H1 (cell line): ENCODE data around the gene GABRB2. TPM values are rescaled to one million over a fixed set of nuclear protein-coding genes. Genes with fewer than 3 reads are reported as not detected.
A peak's percentile ranks its signal among the peaks of the same experiment; 100 is the strongest.

Experiments
- CTCF ChIA-PET: fragments of 300-600 bp; sonication (Branson Sonifier 250); formaldehyde crosslinking; loops from one replicate; lab custom pipeline; 2021; ENCODE audit not compliant: partially characterized antibody; lab: Charles Lee
- POLR2A ChIA-PET: fragments of 300-600 bp; sonication (Branson Sonifier 250); formaldehyde crosslinking; loops from one replicate; lab custom pipeline; 2021; ENCODE audit warnings: inconsistent platforms; ENCODE audit not compliant: partially characterized antibody; lab: Charles Lee
- DNase-seq, 2 experiments: peaks; one replicate each; pipeline versions ENCODE4 v3.0.0 to v3.0.0-alpha.2; 2010 to 2022; ENCODE audit warnings: low spot score in 2 of 2, low read depth in 1 of 2, mixed read lengths in 1 of 2
- FAIRE-seq: peaks from 2 replicates; lab custom pipeline; 2011; peaks lifted over from hg19 to GRCh38; lab: Jason Lieb, UNC
- H2AFZ ChIP-seq: 2 replicates; pipeline ENCODE4 v1.8.1; 2012; ENCODE audit warnings: low read length, inconsistent platforms
- H2AK5ac ChIP-seq: 2 replicates; pipeline ENCODE4 v1.6.1; 2013; ENCODE audit warnings: low read depth, low read length
- H2BK120ac ChIP-seq: replicated peaks from 2 replicates; pipeline ENCODE3; 2013; ENCODE audit warnings: low read depth, low read length, inconsistent platforms
- H2BK12ac ChIP-seq: 2 replicates; pipeline ENCODE4 v1.6.1; 2013; ENCODE audit warnings: low read depth, low read length
- H2BK15ac ChIP-seq: 2 replicates; pipeline ENCODE4 v1.6.1; 2013; ENCODE audit warnings: low read length
- H2BK20ac ChIP-seq: 2 replicates; pipeline ENCODE4 v1.6.1; 2013; ENCODE audit warnings: low read length
- H2BK5ac ChIP-seq: 2 replicates; pipeline ENCODE4 v1.6.1; 2013; ENCODE audit warnings: low read depth, low read length
- H3K14ac ChIP-seq: 2 replicates; pipeline ENCODE4 v1.6.1; 2013; ENCODE audit warnings: inconsistent platforms; ENCODE audit not compliant: insufficient read length
- H3K18ac ChIP-seq: 2 replicates; pipeline ENCODE4 v1.6.1; 2013; ENCODE audit warnings: low read length; ENCODE audit errors: extremely low read depth
- H3K23ac ChIP-seq: 2 replicates; pipeline ENCODE4 v1.6.1; 2013; ENCODE audit warnings: inconsistent platforms; ENCODE audit not compliant: insufficient read length
- H3K23me2 ChIP-seq: 2 replicates; pipeline ENCODE4 v1.6.1; 2013; ENCODE audit warnings: low read depth, low read length
- H3K27ac ChIP-seq: 2 replicates; pipeline ENCODE4 v1.6.1; 2011; ENCODE audit warnings: low read depth, low read length, inconsistent platforms
- H3K27me3 ChIP-seq, 4 experiments: replicated peaks in 1 of 4; 1 replicate in 1 of 4; 2 replicates in 3 of 4; pipeline versions ENCODE4 v1.6.1 to v1.8.1; 2011 to 2013; ENCODE audit warnings: low read length in 3 of 4, mild to moderate bottlenecking in 3 of 4, inconsistent platforms in 2 of 4, mixed read lengths in 2 of 4, moderate library complexity in 1 of 4; ENCODE audit not compliant: control insufficient read depth in 3 of 4, insufficient read depth in 3 of 4; ENCODE audit errors: extremely low read depth in 1 of 4
- H3K36me3 ChIP-seq, 4 experiments: 2 replicates each; pipeline versions ENCODE4 v1.6.1 to v1.8.1; 2011 to 2013; ENCODE audit warnings: mild to moderate bottlenecking in 4 of 4, low read length in 3 of 4, moderate library complexity in 2 of 4, control low read depth in 1 of 4, inconsistent platforms in 1 of 4; ENCODE audit not compliant: insufficient read depth in 4 of 4, control insufficient read depth in 2 of 4
- H3K4ac ChIP-seq: replicated peaks from 2 replicates; pipeline ENCODE3; 2013; ENCODE audit warnings: low read length, low read depth, mixed read lengths, inconsistent platforms; ENCODE audit not compliant: insufficient read length
- H3K4me1 ChIP-seq, 4 experiments: replicated peaks in 1 of 4; 1 replicate in 1 of 4; 2 replicates in 3 of 4; pipeline versions ENCODE4 v1.6.1 to v1.8.1; 2011 to 2013; ENCODE audit warnings: low read length in 3 of 4, inconsistent platforms in 2 of 4, mixed read lengths in 1 of 4; ENCODE audit not compliant: insufficient read depth in 4 of 4, control insufficient read depth in 3 of 4
- H3K4me2 ChIP-seq, 2 experiments: 2 replicates each; pipeline versions ENCODE4 v1.6.1 to v1.8.1; 2011 to 2013; ENCODE audit warnings: low read depth in 2 of 2, low read length in 2 of 2, control low read depth in 1 of 2, inconsistent platforms in 1 of 2, mild to moderate bottlenecking in 1 of 2; ENCODE audit not compliant: insufficient read depth in 1 of 2
- H3K4me3 ChIP-seq, 4 experiments: fragments of 200-600, 300-600 bp in 1 of 4; sonication (generic), shearing (Covaris generic), sonication (Bioruptor Twin) in 1 of 4; 2 replicates each; pipeline versions ENCODE4 v1.5.1 to v1.8.1; 2011 to 2016; ENCODE audit warnings: low read length in 4 of 4, low read depth in 3 of 4, control low read depth in 2 of 4, inconsistent platforms in 2 of 4, mild to moderate bottlenecking in 2 of 4, mixed read lengths in 1 of 4, moderate library complexity in 1 of 4; ENCODE audit not compliant: insufficient read depth in 2 of 4; ENCODE audit errors: extremely low read depth in 1 of 4
- H3K56ac ChIP-seq: replicated peaks from 2 replicates; pipeline ENCODE3; 2013; ENCODE audit warnings: low read depth, mild to moderate bottlenecking, mixed read lengths, low read length, inconsistent platforms; ENCODE audit not compliant: insufficient read length
- H3K79me1 ChIP-seq: 2 replicates; pipeline ENCODE4 v1.6.1; 2013; ENCODE audit warnings: low read depth, low read length, control low read depth
- H3K79me2 ChIP-seq, 2 experiments: 2 replicates each; pipeline versions ENCODE4 v1.6.1 to v1.8.1; 2012 to 2013; ENCODE audit warnings: low read length in 2 of 2, mild to moderate bottlenecking in 2 of 2, inconsistent platforms in 1 of 2; ENCODE audit not compliant: insufficient read depth in 2 of 2, control insufficient read depth in 1 of 2
- H3K9ac ChIP-seq, 4 experiments: replicated peaks in 1 of 4; 1 replicate in 1 of 4; 2 replicates in 3 of 4; pipeline versions ENCODE4 v1.6.1 to v1.8.1; 2011 to 2013; ENCODE audit warnings: low read depth in 3 of 4, low read length in 3 of 4, control low read depth in 2 of 4, mild to moderate bottlenecking in 2 of 4, moderate library complexity in 2 of 4, inconsistent platforms in 1 of 4; ENCODE audit errors: extremely low read depth in 1 of 4
- H3K9me3 ChIP-seq, 2 experiments: 2 replicates each; pipeline versions ENCODE4 v1.6.1 to v1.8.1; 2012 to 2013; ENCODE audit warnings: mild to moderate bottlenecking in 2 of 2, moderate library complexity in 2 of 2, control low read depth in 1 of 2, inconsistent platforms in 1 of 2, low read depth in 1 of 2, low read length in 1 of 2, mixed read lengths in 1 of 2; ENCODE audit not compliant: insufficient read depth in 2 of 2
- H4K20me1 ChIP-seq, 2 experiments: replicated peaks in 1 of 2; 2 replicates each; pipeline versions ENCODE3 to v1.8.1; 2011 to 2013; ENCODE audit warnings: inconsistent platforms in 2 of 2, low read length in 2 of 2, mild to moderate bottlenecking in 1 of 2; ENCODE audit not compliant: insufficient read depth in 2 of 2, control insufficient read depth in 1 of 2
- H4K5ac ChIP-seq: 2 replicates; pipeline ENCODE4 v1.6.1; 2013; ENCODE audit warnings: low read length, low read depth, mixed read lengths, inconsistent platforms; ENCODE audit not compliant: insufficient read length
- H4K8ac ChIP-seq: 2 replicates; pipeline ENCODE4 v1.8.0; 2013; ENCODE audit warnings: mild to moderate bottlenecking, moderate library complexity, low read length, inconsistent platforms; ENCODE audit not compliant: insufficient read depth; ENCODE audit errors: extremely low read depth
- H4K91ac ChIP-seq: replicated peaks from 2 replicates; pipeline ENCODE3; 2013; ENCODE audit warnings: low read length, mixed read lengths, inconsistent platforms; ENCODE audit not compliant: insufficient read length
- WGBS, 2 experiments: shearing (Covaris generic) in 1 of 2; methylation state at CpG; one replicate each; pipeline versions ENCODE4 v1.1.6 to v1.1.7; 2013 to 2015; ENCODE audit warnings: low lambda C conversion rate in 2 of 2, mixed read lengths in 2 of 2, inconsistent platforms in 1 of 2, low coverage in 1 of 2, missing lambda C conversion rate in 1 of 2; ENCODE audit not compliant: insufficient replicate concordance in 2 of 2, insufficient coverage in 1 of 2, insufficient read length in 1 of 2; ENCODE audit errors: extremely low coverage in 1 of 2, missing lambda C conversion rate in 1 of 2; 5-methylcytosine and 5-hydroxymethylcytosine counted together
- polyA plus RNA-seq, 7 experiments: library from polyadenylated mRNA; depleted of rRNA in 3 of 7; stranded (reverse) in 5 of 7; unstranded in 2 of 7; fragments of >200 nt in 5 of 7; fragments of 200-250 nt in 2 of 7; gene quantifications; 1 replicate in 5 of 7; 2 replicates in 1 of 7; 4 replicates in 1 of 7; pipeline versions ENCODE4 v1.2.1 to v1.2.3, GENCODE V29; 2011 to 2013; ENCODE audit warnings: missing spikeins in 2 of 7, mixed read lengths in 2 of 7
- total RNA-seq: library from RNA; stranded (reverse); fragmentation: NEBNext Ultra II Directional; extraction: Animal tissue kit (Norgen Biotek cat#: 25700); gene quantifications from 2 replicates; pipeline ENCODE4 v1.2.1, GENCODE V29; 2021

Gene GABRB2
- total and polyA plus RNA-seq, 2 of the 8 experiments (the other 6 are each of a cell fraction or from before 2014, with no cell fraction given), result 0.54 to 1.9 TPM

- 66% methylated on average over 4 of the region's 4 CpGs; no CpG with 5 or more reads in 1 of the 2 experiments for WGBS, 2 experiments
- Histone ChIP-seq H3K4me1 (peaks cover 0 to 10% (median 4%) of the 10 kb centered on the region in 4 experiments; a peak in 2 of 7 replicates), H2BK20ac (no peak overlapping the region), H3K79me1 (no peaks in the 10 kb centered on the region), H3K18ac (no peak overlapping the region), H3K4ac (no peak overlapping the region), H4K8ac (no peak overlapping the region), H3K56ac (no peak overlapping the region), H3K23me2 (no peaks in the 10 kb centered on the region), H2AFZ (no peak overlapping the region; the same call in 1 of the 2 replicates), H3K27me3 (no peaks in the 10 kb centered on the region), H3K9me3 (peaks cover 0 to 6% of the 10 kb centered on the region in 2 experiments; a peak in 2 of 4 replicates), H3K23ac (no peak overlapping the region), H3K4me2 (no peak overlapping the region), H2BK15ac (no peak overlapping the region), H3K79me2 (no peaks in the 10 kb centered on the region), H4K20me1 (no peaks in the 10 kb centered on the region), H3K27ac (no peak overlapping the region), H2AK5ac (no peak overlapping the region), H4K5ac (no peak overlapping the region), H2BK5ac (no peak overlapping the region), H4K91ac (no peak overlapping the region), H3K36me3 (no peaks in the 10 kb centered on the region), H3K4me3 (no peak overlapping the region), H3K14ac (no peak overlapping the region), H3K9ac (no peak overlapping the region; a peak in 1 of 7 replicates), H2BK12ac (peak overlapping the region; percentile 52; the same call in 1 of the 2 replicates), H2BK120ac (no peak overlapping the region)
- CTCF ChIA-PET, result interaction anchor here (0.6 to 1.1 kb wide), 5 partner anchors 11 to 661 kb away, joined by 3 to 5 read pairs (median 3); no protein-coding TSS in a partner anchor
- POLR2A ChIA-PET, result no interaction called here
- DNase-seq (no peak), FAIRE-seq (no peak)
Observed at GRCh38 chr5:161246749-161247148, 299.8 kb downstream of the GABRB2 start.
